ENCODE measurements around the gene SCNN1A.

SCNN1A gene

GRCh38 chr12:6319446-6319845 is 55.9 kb downstream of the SCNN1A start:
- WGBS (ENCODE audit: extremely low coverage, insufficient coverage, insufficient read length), result no CpG with 5 or more reads among the region's 4 CpGs
- Histone ChIP-seq H3K27ac (ENCODE audit: low read depth, low read length) (no peak overlapping the region), H2AFZ (ENCODE audit: insufficient read depth, low read length, poor library complexity) (no peak overlapping the region)

DNA sequence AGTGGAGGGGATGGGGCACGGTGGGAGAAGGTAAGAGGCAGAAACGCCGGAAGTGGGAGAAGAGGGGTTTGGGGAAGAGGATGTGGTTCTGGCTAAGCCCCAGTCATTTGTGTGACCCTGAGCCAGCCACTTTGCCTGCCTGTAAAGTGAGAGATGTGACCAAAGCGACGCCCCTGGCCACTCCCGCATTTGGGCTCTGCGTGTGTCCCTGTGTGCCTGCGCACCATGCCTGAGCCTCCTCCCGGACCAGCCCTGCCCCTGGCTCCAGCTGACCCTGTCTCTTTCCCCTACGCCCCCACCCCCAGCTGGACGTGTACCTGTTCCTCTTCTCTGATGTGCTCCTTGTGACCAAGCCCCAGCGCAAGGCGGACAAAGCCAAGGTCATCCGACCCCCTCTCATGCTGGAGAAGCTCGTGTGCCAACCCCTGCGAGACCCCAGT is 56.9 kb downstream of the SCNN1A start:
- no peak overlapping the region for H2AK5ac ChIP-seq (ENCODE audit: low read length)
- H3K79me1 ChIP-seq (ENCODE audit: low read length), result peaks cover 6% of the 10 kb centered on the region
- H3K9me3 ChIP-seq (ENCODE audit: insufficient read depth, low read depth, low read length), result peaks cover 3% of the 10 kb centered on the region
- peaks cover 6 to 8% of the 10 kb centered on the region in 2 experiments for H3K36me3 ChIP-seq (ENCODE audit: control insufficient read depth in 1 of 2, insufficient read depth in 2 of 2, low read length in 2 of 2)
- no peak overlapping the region for H2AFZ ChIP-seq (ENCODE audit: insufficient read depth, low read length, poor library complexity)
- H2BK120ac ChIP-seq (ENCODE audit: insufficient read depth, low read length, poor library complexity), result no peak overlapping the region
- H3K4me1 ChIP-seq (ENCODE audit: control insufficient read depth in 1 of 2, insufficient read depth in 2 of 2, low read length in 2 of 2), result peaks cover 21 to 23% of the 10 kb centered on the region in 2 experiments
- H3K27ac ChIP-seq (ENCODE audit: low read depth, low read length), result no peak overlapping the region
- H3K18ac ChIP-seq (ENCODE audit: low read length), result no peak overlapping the region
- H3K9ac ChIP-seq (ENCODE audit: low read length), result no peak overlapping the region
- H3K14ac ChIP-seq (ENCODE audit: low read length), result no peak overlapping the region
- no peak overlapping the region for H3K4me2 ChIP-seq (ENCODE audit: low read length)
- no peak overlapping the region for H3K4ac ChIP-seq (ENCODE audit: low read depth, low read length)
- WGBS (ENCODE audit: extremely low coverage, insufficient coverage, insufficient read length), result no CpG with 5 or more reads among the region's 16 CpGs
- no peak overlapping the region for H4K12ac ChIP-seq (ENCODE audit: low read depth, low read length)
- no peak overlapping the region for H2BK12ac ChIP-seq (ENCODE audit: low read length)
- H3K79me2 ChIP-seq (ENCODE audit: control insufficient read depth, insufficient read depth, low read length, poor library complexity), result no peaks in the 10 kb centered on the region
- H3K27me3 ChIP-seq (ENCODE audit: insufficient read depth, low read length), result no peaks in the 10 kb centered on the region
- H3K23ac ChIP-seq (ENCODE audit: low read length), result no peak overlapping the region
- no peak overlapping the region for H2BK5ac ChIP-seq (ENCODE audit: low read depth, low read length, poor library complexity)
- H3K4me3 ChIP-seq (ENCODE audit: low read depth, low read length), result no peak overlapping the region
- H4K91ac ChIP-seq (ENCODE audit: low read depth, low read length), result no peak overlapping the region
- DNase-seq, result no peak
- no peak overlapping the region for H4K8ac ChIP-seq (ENCODE audit: low read depth, low read length)

More at GRCh38 chr12:6319446-6319845, 55.9 kb downstream of the SCNN1A start:
- DNase-seq, result no peak
- Histone ChIP-seq H2BK12ac (ENCODE audit: low read length) (no peak overlapping the region), H3K79me2 (ENCODE audit: control insufficient read depth, insufficient read depth, low read length, poor library complexity) (peaks cover 3% of the 10 kb centered on the region), H3K9ac (ENCODE audit: low read length) (no peak overlapping the region), H4K8ac (ENCODE audit: low read depth, low read length) (no peak overlapping the region), H3K4me1 (ENCODE audit: control insufficient read depth in 1 of 2, insufficient read depth in 2 of 2, low read length in 2 of 2) (peaks cover 23 to 29% of the 10 kb centered on the region in 2 experiments), H3K9me3 (ENCODE audit: insufficient read depth, low read depth, low read length) (peaks cover 5% of the 10 kb centered on the region), H3K79me1 (ENCODE audit: low read length) (peaks cover 8% of the 10 kb centered on the region), H3K27me3 (ENCODE audit: insufficient read depth, low read length) (no peaks in the 10 kb centered on the region), H3K36me3 (ENCODE audit: control insufficient read depth in 1 of 2, insufficient read depth in 2 of 2, low read length in 2 of 2) (peaks cover 6 to 8% of the 10 kb centered on the region in 2 experiments), H3K4me3 (ENCODE audit: low read depth, low read length) (no peak overlapping the region), H2AK5ac (ENCODE audit: low read length) (no peak overlapping the region), H3K4ac (ENCODE audit: low read depth, low read length) (no peak overlapping the region), H3K23ac (ENCODE audit: low read length) (no peak overlapping the region), H4K91ac (ENCODE audit: low read depth, low read length) (no peak overlapping the region), H3K14ac (ENCODE audit: low read length) (no peak overlapping the region), H2BK5ac (ENCODE audit: low read depth, low read length, poor library complexity) (no peak overlapping the region), H4K12ac (ENCODE audit: low read depth, low read length) (no peak overlapping the region), H3K18ac (ENCODE audit: low read length) (no peak overlapping the region), H2BK120ac (ENCODE audit: insufficient read depth, low read length, poor library complexity) (no peak overlapping the region), H3K4me2 (ENCODE audit: low read length) (no peak overlapping the region)

DNA sequence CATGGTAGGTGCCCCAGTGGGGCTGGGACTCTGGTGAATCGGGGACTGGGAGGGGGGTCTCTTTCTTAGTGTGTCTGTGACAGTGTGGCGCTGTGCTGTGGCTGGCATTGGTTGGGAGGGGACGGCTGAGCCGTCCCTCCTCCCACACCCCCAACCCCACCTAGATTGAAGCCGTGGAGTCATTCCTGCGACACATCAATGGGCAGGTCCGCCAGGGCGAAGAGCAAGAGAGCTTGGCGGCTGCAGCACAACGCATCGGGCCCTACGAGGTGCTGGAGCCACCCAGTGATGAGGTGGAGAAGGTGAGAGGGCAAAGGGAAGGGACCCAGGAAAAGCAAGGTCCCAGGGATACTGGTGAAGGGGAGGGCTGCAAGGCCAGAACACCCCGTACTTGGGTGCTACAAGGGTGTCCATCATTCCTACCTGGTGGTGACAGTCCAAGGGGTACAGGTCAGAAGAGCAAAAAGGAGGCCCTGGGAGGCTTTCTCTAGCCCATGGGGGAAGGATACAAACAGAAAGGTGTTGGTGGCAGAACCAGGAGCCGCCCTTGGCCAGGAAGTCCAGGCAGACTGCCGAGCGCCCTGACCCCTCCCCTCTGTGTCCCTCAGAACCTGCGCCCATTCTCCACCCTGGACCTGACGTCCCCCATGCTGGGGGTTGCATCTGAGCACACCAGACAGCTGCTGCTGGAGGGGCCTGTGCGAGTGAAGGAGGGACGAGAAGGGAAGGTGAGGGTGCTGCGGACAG is 57.5 kb downstream of the SCNN1A start:
- H3K9ac ChIP-seq (ENCODE audit: low read length), result no peak overlapping the region
- H3K4me3 ChIP-seq (ENCODE audit: low read depth, low read length), result no peak overlapping the region

DNA sequence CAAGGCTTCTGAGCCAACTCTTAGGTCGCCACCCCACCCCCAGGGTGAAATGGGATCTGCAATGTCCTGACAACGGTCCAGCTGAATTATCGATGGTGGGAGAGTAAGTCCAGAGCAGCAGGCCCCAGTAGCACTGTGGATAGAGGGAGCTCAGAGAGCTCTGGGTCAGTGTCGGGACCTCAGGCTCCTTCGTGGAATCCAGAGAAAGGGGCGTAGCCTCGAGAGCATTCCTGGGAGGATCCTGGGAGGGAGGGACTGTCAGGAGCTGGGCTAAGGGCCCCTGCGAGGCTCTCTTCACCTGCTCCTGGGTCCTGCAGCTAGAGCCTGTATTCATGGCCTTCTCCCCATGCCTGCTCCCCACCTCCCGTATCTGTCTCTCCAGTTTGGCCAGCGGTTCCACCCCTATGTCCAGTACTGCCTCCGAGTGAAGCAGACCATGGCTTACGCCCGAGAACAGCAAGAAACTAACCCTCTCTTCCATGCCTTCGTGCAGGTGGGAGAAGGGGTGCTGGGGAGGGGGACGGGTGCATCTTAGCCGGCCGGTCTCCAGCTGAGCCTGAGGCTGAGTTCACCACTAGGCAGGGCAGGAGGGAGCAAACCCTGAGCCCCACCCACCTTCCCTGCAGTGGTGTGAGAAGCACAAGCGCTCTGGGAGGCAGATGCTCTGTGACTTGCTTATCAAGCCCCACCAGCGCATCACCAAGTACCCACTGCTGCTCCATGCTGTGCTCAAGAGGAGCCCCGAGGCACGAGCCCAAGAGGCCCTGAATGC is 58.3 kb downstream of the SCNN1A start:
- H3K9me3 ChIP-seq (ENCODE audit: insufficient read depth, low read depth, low read length), result peaks cover 3% of the 10 kb centered on the region
- H2AK5ac ChIP-seq (ENCODE audit: low read length), result no peak overlapping the region
- H3K79me1 ChIP-seq (ENCODE audit: low read length), result peaks cover 12% of the 10 kb centered on the region
- H3K18ac ChIP-seq (ENCODE audit: low read length), result no peak overlapping the region
- H3K4me3 ChIP-seq (ENCODE audit: low read depth, low read length), result no peak overlapping the region
- no peak overlapping the region for H4K12ac ChIP-seq (ENCODE audit: low read depth, low read length)
- H3K79me2 ChIP-seq (ENCODE audit: control insufficient read depth, insufficient read depth, low read length, poor library complexity), result peaks cover 4% of the 10 kb centered on the region
- no peak overlapping the region for H3K23ac ChIP-seq (ENCODE audit: low read length)
- no peaks in the 10 kb centered on the region for H3K27me3 ChIP-seq (ENCODE audit: insufficient read depth, low read length)
- no peak overlapping the region for H3K4me2 ChIP-seq (ENCODE audit: low read length)
- no peak overlapping the region for H4K91ac ChIP-seq (ENCODE audit: low read depth, low read length)
- H2BK12ac ChIP-seq (ENCODE audit: low read length), result no peak overlapping the region
- H3K4me1 ChIP-seq (ENCODE audit: control insufficient read depth in 1 of 2, insufficient read depth in 2 of 2, low read length in 2 of 2), result peaks cover 25 to 32% of the 10 kb centered on the region in 2 experiments
- no peak overlapping the region for H2BK5ac ChIP-seq (ENCODE audit: low read depth, low read length, poor library complexity)
- no peak overlapping the region for H3K9ac ChIP-seq (ENCODE audit: low read length)
- H3K4ac ChIP-seq (ENCODE audit: low read depth, low read length), result no peak overlapping the region
- no CpG with 5 or more reads among the region's 21 CpGs for WGBS (ENCODE audit: extremely low coverage, insufficient coverage, insufficient read length)
- peaks cover 7 to 8% of the 10 kb centered on the region in 2 experiments for H3K36me3 ChIP-seq (ENCODE audit: control insufficient read depth in 1 of 2, insufficient read depth in 2 of 2, low read length in 2 of 2)
- no peak overlapping the region for H3K27ac ChIP-seq (ENCODE audit: low read depth, low read length)
- no peak overlapping the region for H2AFZ ChIP-seq (ENCODE audit: insufficient read depth, low read length, poor library complexity)
- H3K14ac ChIP-seq (ENCODE audit: low read length), result no peak overlapping the region
- H2BK120ac ChIP-seq (ENCODE audit: insufficient read depth, low read length, poor library complexity), result no peak overlapping the region
- H4K8ac ChIP-seq (ENCODE audit: low read depth, low read length), result no peak overlapping the region
- DNase-seq, result peak in 1 of 2 donors; percentile 42

More for the DNA sequence above, 57.5 kb downstream of the SCNN1A start:
- no peak overlapping the region for H4K12ac ChIP-seq (ENCODE audit: low read depth, low read length)
- H3K4ac ChIP-seq (ENCODE audit: low read depth, low read length), result no peak overlapping the region
- H2AFZ ChIP-seq (ENCODE audit: insufficient read depth, low read length, poor library complexity), result no peak overlapping the region
- H3K14ac ChIP-seq (ENCODE audit: low read length), result no peak overlapping the region
- DNase-seq, result no peak
- H2BK12ac ChIP-seq (ENCODE audit: low read length), result no peak overlapping the region
- H3K79me2 ChIP-seq (ENCODE audit: control insufficient read depth, insufficient read depth, low read length, poor library complexity), result peaks cover 2% of the 10 kb centered on the region
- no peak overlapping the region for H2AK5ac ChIP-seq (ENCODE audit: low read length)
- H4K91ac ChIP-seq (ENCODE audit: low read depth, low read length), result no peak overlapping the region
- H3K18ac ChIP-seq (ENCODE audit: low read length), result no peak overlapping the region
- no peak overlapping the region for H2BK120ac ChIP-seq (ENCODE audit: insufficient read depth, low read length, poor library complexity)
- H3K79me1 ChIP-seq (ENCODE audit: low read length), result peaks cover 9% of the 10 kb centered on the region
- no CpG with 5 or more reads among the region's 21 CpGs for WGBS (ENCODE audit: extremely low coverage, insufficient coverage, insufficient read length)
- H4K8ac ChIP-seq (ENCODE audit: low read depth, low read length), result no peak overlapping the region
- H2BK5ac ChIP-seq (ENCODE audit: low read depth, low read length, poor library complexity), result no peak overlapping the region
- H3K27ac ChIP-seq (ENCODE audit: low read depth, low read length), result no peak overlapping the region
- peaks cover 7 to 8% of the 10 kb centered on the region in 2 experiments for H3K36me3 ChIP-seq (ENCODE audit: control insufficient read depth in 1 of 2, insufficient read depth in 2 of 2, low read length in 2 of 2)
- peaks cover 25 to 28% of the 10 kb centered on the region in 2 experiments for H3K4me1 ChIP-seq (ENCODE audit: control insufficient read depth in 1 of 2, insufficient read depth in 2 of 2, low read length in 2 of 2)
- no peaks in the 10 kb centered on the region for H3K27me3 ChIP-seq (ENCODE audit: insufficient read depth, low read length)
- H3K4me2 ChIP-seq (ENCODE audit: low read length), result no peak overlapping the region
- H3K23ac ChIP-seq (ENCODE audit: low read length), result no peak overlapping the region
- peaks cover 3% of the 10 kb centered on the region for H3K9me3 ChIP-seq (ENCODE audit: insufficient read depth, low read depth, low read length)

Data from trophoblast cell (in vitro differentiated cells and primary cell).